Activated CD8-positive, alpha-beta memory T cell treated with anti-CD3 and anti-CD28 coated beads for 36 hours (primary cell): ENCODE measurements around the gene ATP8B2. TPM values are rescaled to one million over a fixed set of nuclear protein-coding genes. Genes with fewer than 3 reads are reported as not detected.

Experiments used
- CTCF ChIA-PET: fragments of 350-600 bp; sonication (Branson Sonifier 250); formaldehyde crosslinking; loops from one replicate; lab custom pipeline; 2021; ENCODE audit warnings: antibody characterized with exemption; lab: Charles Lee
- POLR2A ChIA-PET: fragments of 350-600 bp; sonication (Branson Sonifier 250); formaldehyde crosslinking; loops from one replicate; lab custom pipeline; 2021; ENCODE audit warnings: antibody characterized with exemption; lab: Charles Lee
- total RNA-seq, 2 experiments: library from RNA; stranded (reverse); gene quantifications; one replicate each; pipeline ENCODE4 v1.2.3, GENCODE V29; 2021

Gene ATP8B2
- total RNA-seq, 2 experiments from 2014 or later, result 73.1 to 74.9 TPM

GRCh38 chr1:154335025-154335714, 9.8 kb downstream of the ATP8B2 start:
- CTCF ChIA-PET, result interaction anchor here (0.5 to 7.1 kb wide), 23 partner anchors 10 to 599 kb away, joined by 3 to 80 read pairs (median 4); partner anchors contain the start of genes ATP8B2 and HAX1
- POLR2A ChIA-PET, result interaction anchor here (0.9 to 1.6 kb wide), 4 partner anchors 9 to 156 kb away, joined by 3 to 10 read pairs (median 5); partner anchors contain the start of gene ATP8B2

DNA sequence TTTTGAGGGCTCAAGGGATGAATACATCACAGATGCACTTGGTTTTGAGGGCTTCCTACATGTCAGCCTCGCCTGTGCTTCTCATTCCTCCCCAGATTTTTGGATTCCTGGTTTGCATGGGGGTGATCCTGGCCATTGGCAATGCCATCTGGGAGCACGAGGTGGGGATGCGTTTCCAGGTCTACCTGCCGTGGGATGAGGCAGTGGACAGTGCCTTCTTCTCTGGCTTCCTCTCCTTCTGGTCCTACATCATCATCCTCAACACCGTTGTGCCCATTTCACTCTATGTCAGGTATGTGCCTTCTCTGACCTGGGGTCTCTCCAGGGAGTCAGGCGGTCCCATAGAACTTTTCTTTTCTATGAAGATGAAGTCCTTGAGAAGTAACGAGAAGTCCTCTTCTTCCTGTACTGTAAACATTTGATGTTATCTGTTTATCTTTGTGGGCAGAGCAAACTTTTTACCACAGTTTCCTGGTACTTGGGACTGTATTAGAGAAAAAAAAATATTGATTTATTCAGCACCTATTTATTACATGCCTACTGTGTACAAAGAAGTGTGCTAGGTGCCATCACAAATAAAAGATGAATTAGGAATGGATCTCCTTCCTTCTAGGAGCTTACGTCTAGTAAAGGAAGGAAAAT, 12.0 kb downstream of the ATP8B2 start:
- POLR2A ChIA-PET, result interaction anchor here (0.8 kb wide), 1 partner anchor 8 kb away, joined by 3 read pairs; no protein-coding TSS in a partner anchor

GRCh38 chr1:154338875-154339274, 13.6 kb downstream of the ATP8B2 start:
- CTCF ChIA-PET, result interaction anchor here (0.6 to 1.2 kb wide), 2 partner anchors 9 to 36 kb away, joined by 3 read pairs; no protein-coding TSS in a partner anchor
- POLR2A ChIA-PET, result no interaction called here

More for the DNA sequence above, 12.0 kb downstream of the ATP8B2 start:
- CTCF ChIA-PET, result interaction anchor here (0.7 to 7.1 kb wide), 3 partner anchors 12 to 131 kb away, joined by 3 to 80 read pairs (median 3); partner anchors contain the start of gene ATP8B2

DNA sequence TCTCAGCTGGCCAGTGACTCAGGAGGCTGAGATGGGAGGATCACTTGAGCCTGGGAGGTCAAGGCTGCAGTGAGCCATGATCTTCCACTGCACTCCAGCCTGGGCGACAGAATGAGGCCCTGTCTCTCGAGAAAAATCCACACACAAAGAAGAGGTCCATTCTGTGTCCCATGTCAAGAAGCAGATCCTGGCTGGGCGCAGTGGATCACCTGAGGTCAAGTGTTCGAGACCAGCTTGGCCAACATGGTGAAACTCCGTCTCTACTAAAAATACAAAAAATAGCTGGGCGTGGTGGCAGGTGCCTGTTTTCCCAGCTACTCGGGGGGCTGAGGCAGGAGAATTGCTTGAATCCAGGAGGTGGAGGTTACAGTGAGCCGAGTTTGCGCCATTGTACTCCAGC, 16.0 kb downstream of the ATP8B2 start:
- ChIA-PET CTCF (interaction anchor here (2.5 kb wide), 1 partner anchor 13 kb away, joined by 14 read pairs; no protein-coding TSS in a partner anchor), POLR2A (interaction anchor here (0.7 kb wide), 1 partner anchor 121 kb away, joined by 6 read pairs; a partner anchor contains a TSS)

- ChIA-PET CTCF (interaction anchor here (1.0 to 2.5 kb wide), 2 partner anchors 9 to 13 kb away, joined by 3 to 14 read pairs; no protein-coding TSS in a partner anchor), POLR2A (interaction anchor here (1.9 kb wide), 1 partner anchor 16 kb away, joined by 5 read pairs; no protein-coding TSS in a partner anchor)
Measured at GRCh38 chr1:154342132-154342531, 16.8 kb downstream of the ATP8B2 start.

DNA sequence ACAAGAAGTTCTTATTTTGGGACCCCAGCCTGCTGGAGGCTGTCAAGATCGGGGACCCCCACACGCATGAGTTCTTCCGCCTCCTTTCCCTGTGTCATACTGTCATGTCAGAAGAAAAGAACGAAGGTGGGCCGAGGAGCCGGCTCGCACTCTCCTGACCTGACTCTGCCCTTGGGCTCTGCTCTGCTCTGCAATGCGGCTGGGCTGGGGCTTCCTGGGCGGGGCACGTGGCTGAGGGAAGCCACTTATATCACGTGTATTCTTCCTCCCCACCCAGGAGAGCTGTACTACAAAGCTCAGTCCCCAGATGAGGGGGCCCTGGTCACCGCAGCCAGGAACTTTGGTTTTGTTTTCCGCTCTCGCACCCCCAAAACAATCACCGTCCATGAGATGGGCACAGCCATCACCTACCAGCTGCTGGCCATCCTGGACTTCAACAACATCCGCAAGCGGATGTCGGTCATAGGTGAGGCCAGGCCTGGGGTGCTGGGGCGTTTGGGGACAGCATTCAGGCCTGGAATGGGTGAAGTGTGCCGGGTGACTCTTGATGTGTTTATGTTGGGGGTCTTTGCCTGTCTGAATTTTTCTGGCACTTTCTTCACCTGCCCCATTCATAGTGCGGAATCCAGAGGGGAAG, 17.6 kb downstream of the ATP8B2 start:
- ChIA-PET POLR2A (interaction anchor here (1.9 kb wide), 1 partner anchor 16 kb away, joined by 5 read pairs; no protein-coding TSS in a partner anchor), CTCF (interaction anchor here (1.0 to 5.9 kb wide), 5 partner anchors 8 to 66 kb away, joined by 3 to 39 read pairs (median 14); partner anchors contain the start of gene ATP8B2)

DNA sequence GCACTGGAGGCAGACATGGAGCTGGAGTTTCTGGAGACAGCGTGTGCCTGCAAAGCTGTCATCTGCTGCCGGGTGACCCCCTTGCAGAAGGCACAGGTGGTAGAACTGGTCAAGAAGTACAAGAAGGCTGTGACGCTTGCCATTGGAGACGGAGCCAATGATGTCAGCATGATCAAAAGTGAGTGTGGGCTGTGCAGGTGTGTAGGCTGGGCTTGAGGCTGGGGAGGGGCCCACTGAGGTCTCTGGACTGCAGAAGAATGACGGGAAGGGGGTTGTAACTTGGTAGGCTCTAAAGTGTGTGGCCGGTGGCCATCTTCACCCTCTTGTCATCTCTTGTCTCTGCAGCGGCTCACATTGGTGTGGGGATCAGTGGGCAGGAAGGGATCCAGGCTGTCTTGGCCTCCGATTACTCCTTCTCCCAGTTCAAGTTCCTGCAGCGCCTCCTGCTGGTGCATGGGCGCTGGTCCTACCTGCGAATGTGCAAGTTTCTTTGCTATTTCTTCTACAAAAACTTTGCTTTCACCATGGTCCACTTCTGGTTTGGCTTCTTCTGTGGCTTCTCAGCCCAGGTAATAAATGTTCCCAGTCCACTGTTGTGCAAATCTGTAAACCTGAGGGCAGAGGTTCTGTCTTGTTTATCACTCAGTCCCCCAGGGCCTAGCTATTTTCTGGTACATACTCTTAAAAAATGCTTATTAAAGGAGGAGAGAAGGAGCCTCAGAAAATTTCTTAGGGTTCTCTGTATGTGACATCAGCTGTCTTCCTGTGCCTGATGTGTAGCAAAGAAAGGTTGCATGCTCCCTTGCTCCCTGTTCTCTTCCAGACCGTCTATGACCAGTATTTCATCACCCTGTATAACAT, 19.9 kb downstream of the ATP8B2 start:
- ChIA-PET CTCF (interaction anchor here (0.6 to 5.9 kb wide), 6 partner anchors 11 to 422 kb away, joined by 3 to 39 read pairs (median 4); partner anchors contain the start of gene ATP8B2), POLR2A (interaction anchor here (0.6 kb wide), 1 partner anchor 47 kb away, joined by 4 read pairs; no protein-coding TSS in a partner anchor)

DNA sequence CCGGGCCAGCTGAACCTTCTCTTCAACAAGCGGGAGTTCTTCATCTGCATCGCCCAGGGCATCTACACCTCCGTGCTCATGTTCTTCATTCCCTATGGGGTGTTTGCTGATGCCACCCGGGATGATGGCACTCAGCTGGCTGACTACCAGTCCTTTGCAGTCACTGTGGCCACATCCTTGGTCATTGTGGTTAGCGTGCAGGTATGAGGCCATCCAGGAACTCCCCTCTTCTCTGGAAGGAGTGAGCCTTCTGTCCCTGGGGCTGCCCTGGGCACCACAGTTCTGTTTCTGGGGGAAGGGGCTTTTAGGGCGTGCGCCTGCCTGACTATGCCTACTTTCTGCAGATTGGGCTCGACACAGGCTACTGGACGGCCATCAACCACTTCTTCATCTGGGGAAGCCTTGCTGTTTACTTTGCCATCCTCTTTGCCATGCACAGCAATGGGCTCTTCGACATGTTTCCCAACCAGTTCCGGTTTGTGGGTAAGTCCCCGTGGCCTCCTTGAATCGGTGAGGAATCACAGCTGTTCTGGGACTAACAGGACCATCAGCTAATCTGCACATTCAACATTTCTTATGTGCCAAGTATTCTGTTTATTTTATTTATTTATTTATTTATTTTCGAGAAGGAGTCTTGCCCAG, 21.1 kb downstream of the ATP8B2 start:
- CTCF ChIA-PET, result interaction anchor here (0.7 to 5.9 kb wide), 4 partner anchors 12 to 22 kb away, joined by 4 to 39 read pairs (median 12); partner anchors contain the start of gene ATP8B2
- POLR2A ChIA-PET, result interaction anchor here (0.5 kb wide), 1 partner anchor 74 kb away, joined by 4 read pairs; no protein-coding TSS in a partner anchor

DNA sequence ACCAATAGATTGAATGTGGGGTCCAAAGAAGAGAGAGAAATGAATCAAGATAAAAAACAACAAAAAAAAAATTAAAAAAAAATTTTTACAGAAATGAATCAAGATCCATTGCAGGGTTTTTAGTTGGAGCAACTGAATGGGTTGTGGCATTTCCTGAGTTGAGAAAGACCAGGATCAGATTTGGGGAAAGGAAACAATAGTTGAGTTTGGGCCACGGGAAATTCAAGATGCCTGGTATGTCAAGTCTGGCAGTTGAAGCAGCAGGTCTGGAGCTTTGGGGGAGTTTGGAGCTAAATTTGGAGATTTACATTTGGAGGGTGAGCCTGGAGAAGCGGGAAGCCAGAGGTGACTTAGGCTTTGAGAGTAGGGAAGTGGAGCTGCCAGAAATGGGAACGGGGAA, 22.6 kb downstream of the ATP8B2 start:
- POLR2A ChIA-PET, result no interaction called here
- CTCF ChIA-PET, result interaction anchor here (5.9 kb wide), 1 partner anchor 13 kb away, joined by 39 read pairs; no protein-coding TSS in a partner anchor

DNA sequence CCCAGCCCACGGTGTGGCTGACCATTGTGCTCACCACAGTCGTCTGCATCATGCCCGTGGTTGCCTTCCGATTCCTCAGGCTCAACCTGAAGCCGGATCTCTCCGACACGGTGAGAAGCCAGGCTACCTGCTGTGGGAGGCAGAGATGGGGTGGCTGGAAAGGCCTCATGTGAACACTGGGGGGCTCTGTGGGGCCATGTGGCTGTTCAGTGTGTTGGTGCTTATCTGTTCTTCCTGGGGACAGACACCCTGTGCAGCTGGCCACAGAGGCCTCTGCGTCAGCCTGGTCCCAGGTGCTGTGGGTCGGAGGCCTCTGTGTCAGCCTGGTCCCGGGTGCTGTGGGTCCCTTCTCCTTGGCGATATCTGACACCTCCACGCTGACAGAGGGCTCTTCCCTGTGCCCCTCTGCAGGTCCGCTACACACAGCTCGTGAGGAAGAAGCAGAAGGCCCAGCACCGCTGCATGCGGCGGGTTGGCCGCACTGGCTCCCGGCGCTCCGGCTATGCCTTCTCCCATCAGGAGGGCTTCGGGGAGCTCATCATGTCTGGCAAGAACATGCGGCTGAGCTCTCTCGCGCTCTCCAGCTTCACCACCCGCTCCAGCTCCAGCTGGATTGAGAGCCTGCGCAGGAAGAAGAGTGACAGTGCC, 23.2 kb downstream of the ATP8B2 start:
- ChIA-PET POLR2A (no interaction called here), CTCF (interaction anchor here (0.9 to 5.9 kb wide), 2 partner anchors 14 to 133 kb away, joined by 3 to 39 read pairs; no protein-coding TSS in a partner anchor)

GRCh38 chr1:154349121-154349520, 23.8 kb downstream of the ATP8B2 start:
- ChIA-PET POLR2A (no interaction called here), CTCF (interaction anchor here (0.9 kb wide), 1 partner anchor 132 kb away, joined by 3 read pairs; no protein-coding TSS in a partner anchor)

DNA sequence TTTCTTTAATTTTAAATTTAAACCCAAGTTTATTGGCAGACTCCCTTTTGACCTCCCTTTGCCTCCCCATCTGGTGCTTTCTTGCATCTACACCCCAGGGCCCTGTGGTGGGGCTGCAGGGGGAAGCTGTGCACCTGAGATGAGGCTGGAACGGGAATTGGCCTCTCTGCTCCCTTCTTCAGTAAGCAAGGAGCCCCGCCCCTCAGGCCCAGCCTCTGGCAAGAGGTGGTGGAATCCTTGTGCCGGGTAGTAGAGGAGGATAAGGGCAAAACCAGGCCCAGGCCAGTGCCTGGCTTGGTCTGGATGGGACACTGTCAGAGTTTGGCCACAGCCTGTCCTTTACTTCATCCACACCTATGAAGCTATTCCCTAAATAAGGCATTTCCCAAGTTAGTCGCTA, 25.1 kb downstream of the ATP8B2 start:
- ChIA-PET CTCF (interaction anchor here (0.9 to 1.1 kb wide), 2 partner anchors 14 to 57 kb away, joined by 3 read pairs; no protein-coding TSS in a partner anchor), POLR2A (no interaction called here)

GRCh38 chr1:154351363-154352068, 26.2 kb downstream of the ATP8B2 start:
- POLR2A ChIA-PET, result interaction anchor here (0.5 to 1.2 kb wide), 3 partner anchors 35 to 224 kb away, joined by 3 to 6 read pairs (median 4); no protein-coding TSS in a partner anchor
- CTCF ChIA-PET, result interaction anchor here (0.8 to 2.0 kb wide), 5 partner anchors 9 to 195 kb away, joined by 3 to 4 read pairs (median 3); no protein-coding TSS in a partner anchor

DNA sequence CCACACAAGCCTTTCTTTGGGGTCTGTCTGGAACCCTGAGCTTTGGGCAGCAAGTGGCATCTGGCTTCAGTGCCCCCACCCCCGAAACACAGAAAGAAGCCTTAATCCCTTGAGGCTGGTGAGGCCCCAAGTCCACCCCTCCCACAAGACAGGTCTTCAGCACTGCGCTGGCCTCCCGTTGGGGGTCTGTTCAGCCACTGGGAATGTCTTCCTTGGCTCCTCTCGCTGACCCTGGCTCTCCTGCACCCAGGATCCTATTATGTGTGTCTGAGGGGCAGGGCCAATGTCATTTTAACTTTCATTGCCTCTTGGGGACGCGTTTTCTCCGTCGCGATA, 26.9 kb downstream of the ATP8B2 start:
- ChIA-PET POLR2A (interaction anchor here (1.2 kb wide), 1 partner anchor 34 kb away, joined by 4 read pairs; no protein-coding TSS in a partner anchor), CTCF (interaction anchor here (2.0 to 2.8 kb wide), 2 partner anchors 55 to 194 kb away, joined by 4 to 11 read pairs; no protein-coding TSS in a partner anchor)

DNA sequence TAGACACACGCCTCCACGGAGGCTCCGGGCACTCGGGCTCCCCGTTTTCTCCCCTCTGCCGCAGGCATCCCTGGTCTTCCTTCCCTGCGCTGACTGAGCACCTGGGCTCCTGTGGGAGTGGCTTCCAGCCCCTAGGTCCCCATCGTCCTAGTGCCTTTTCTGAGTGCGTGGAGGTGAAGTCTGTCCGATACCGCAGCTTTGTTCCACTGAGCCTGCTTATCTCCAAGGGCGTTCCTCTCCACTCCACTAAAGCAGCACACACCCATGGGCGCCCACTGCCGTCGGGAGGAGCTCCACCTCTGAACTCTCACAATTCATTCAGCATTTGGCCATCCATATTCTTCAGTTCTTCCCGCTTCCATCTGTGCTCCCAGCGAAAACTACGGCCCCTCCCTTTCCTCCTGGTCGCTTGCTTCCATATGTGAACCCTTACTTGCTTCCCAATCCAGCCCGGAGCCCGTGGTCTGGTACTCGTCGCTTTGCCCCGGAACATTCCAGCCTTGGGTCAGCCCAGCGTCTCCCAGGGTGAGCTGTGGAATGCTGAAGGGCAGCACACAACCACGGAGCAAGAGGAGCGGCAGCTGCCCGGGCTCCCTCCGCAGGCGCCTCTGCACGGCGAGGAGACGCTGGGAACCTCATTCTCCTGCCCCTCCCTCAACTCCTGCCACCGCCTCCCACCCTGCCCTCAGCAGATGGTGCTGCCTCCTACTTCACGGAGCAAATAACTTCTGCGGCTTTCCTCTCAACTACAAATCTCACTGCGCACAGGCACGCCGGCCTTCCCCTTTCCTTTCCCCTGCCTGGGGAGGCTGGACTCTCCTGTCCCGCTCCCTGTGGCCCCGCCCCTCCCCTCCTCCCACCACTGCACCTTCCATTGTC, 27.5 kb downstream of the ATP8B2 start:
- ChIA-PET POLR2A (interaction anchor here (1.2 kb wide), 1 partner anchor 34 kb away, joined by 4 read pairs; no protein-coding TSS in a partner anchor), CTCF (interaction anchor here (1.4 to 2.8 kb wide), 4 partner anchors 51 to 194 kb away, joined by 3 to 11 read pairs (median 4); no protein-coding TSS in a partner anchor)
